Effector memory CD4-positive, alpha-beta T cell (primary cell): ENCODE measurements around the gene CD247.
"Not testable (repeated sequence)": the region's sequence is repeated elsewhere in the genome, so short reads cannot be mapped to it uniquely, and the experiment has no call there.

ENCODE experiments used
- DNase-seq, 3 donors: peaks; one replicate each; pipeline ENCODE4 v3.0.0-alpha.2; 2020
- H3K27ac ChIP-seq: 2 replicates; pipeline ENCODE4 v1.7.0; 2013; ENCODE audit warnings: mild to moderate bottlenecking, low read length, moderate library complexity; ENCODE audit not compliant: insufficient read depth, poor library complexity, severe bottlenecking
- H3K27me3 ChIP-seq: replicated peaks from 2 replicates; pipeline ENCODE4 v1.7.0; 2013; ENCODE audit warnings: mild to moderate bottlenecking, low read length; ENCODE audit not compliant: insufficient read depth, control insufficient read depth, poor library complexity, severe bottlenecking
- H3K36me3 ChIP-seq: 2 replicates; pipeline ENCODE4 v1.7.0; 2013; ENCODE audit warnings: mild to moderate bottlenecking, low read length, moderate library complexity; ENCODE audit not compliant: control insufficient read depth, insufficient read depth
- H3K4me1 ChIP-seq: 2 replicates; pipeline ENCODE4 v1.7.0; 2013; ENCODE audit warnings: low read length, mild to moderate bottlenecking; ENCODE audit not compliant: control insufficient read depth, insufficient read depth, poor library complexity, severe bottlenecking
- H3K4me3 ChIP-seq: 2 replicates; pipeline ENCODE4 v1.7.0; 2013; ENCODE audit warnings: low read length, low read depth, mild to moderate bottlenecking; ENCODE audit not compliant: insufficient read depth, poor library complexity, severe bottlenecking
- H3K9me3 ChIP-seq: 2 replicates; pipeline ENCODE4 v1.7.0; 2013; ENCODE audit warnings: mild to moderate bottlenecking, low read length, moderate library complexity; ENCODE audit not compliant: control insufficient read depth
- total RNA-seq, 3 donors: gene quantifications; one replicate each; lab custom pipeline; 2026; lab: John Stamatoyannopoulos, UW

Gene CD247
- 235 to 313 (median 266) reads per million in 3 donors for total RNA-seq

- Histone ChIP-seq H3K27me3 (no peaks in the 10 kb centered on the region), H3K36me3 (no peaks in the 10 kb centered on the region), H3K4me3 (peak within 1 kb of the TSS; percentile 94), H3K27ac (peak within 1 kb of the TSS; percentile 96), H3K4me1 (peaks cover 23% of the 10 kb centered on the region), H3K9me3 (no peaks in the 10 kb centered on the region)
- peak; percentile 66 to 72 (median 67) for DNase-seq
These were observed at the start of gene CD247 for GRCh38 chr1:167518331-167518700. Gene CD247, minus strand, starts transcription at chr1:167518529. Its CDS starts 64 bp downstream, at chr1:167518465.

GRCh38 chr1:167567663-167568062 is 49.3 kb upstream of the CD247 start:
- H3K36me3 ChIP-seq: no peaks in the 10 kb centered on the region
- no peaks in the 10 kb centered on the region for H3K27me3 ChIP-seq
- H3K4me1 ChIP-seq: no peaks in the 10 kb centered on the region
- DNase-seq: no peak
- H3K4me3 ChIP-seq: no peak overlapping the region
- no peaks in the 10 kb centered on the region for H3K9me3 ChIP-seq
- H3K27ac ChIP-seq: no peak overlapping the region

GRCh38 chr1:167566766-167567165 is 48.4 kb upstream of the CD247 start:
- H3K4me3 ChIP-seq: no peak overlapping the region
- H3K4me1 ChIP-seq: no peaks in the 10 kb centered on the region
- H3K9me3 ChIP-seq: no peaks in the 10 kb centered on the region
- no peak for DNase-seq
- no peaks in the 10 kb centered on the region for H3K27me3 ChIP-seq
- no peak overlapping the region for H3K27ac ChIP-seq
- no peaks in the 10 kb centered on the region for H3K36me3 ChIP-seq

GRCh38 chr1:167565922-167566321 is 47.6 kb upstream of the CD247 start:
- DNase-seq: no peak
- H3K4me3 ChIP-seq: no peak overlapping the region
- no peaks in the 10 kb centered on the region for H3K9me3 ChIP-seq
- H3K36me3 ChIP-seq: no peaks in the 10 kb centered on the region
- H3K27ac ChIP-seq: no peak overlapping the region
- H3K27me3 ChIP-seq: no peaks in the 10 kb centered on the region
- no peaks in the 10 kb centered on the region for H3K4me1 ChIP-seq

GRCh38 chr1:167564612-167565270 is 46.4 kb upstream of the CD247 start:
- Histone ChIP-seq H3K36me3 (no peaks in the 10 kb centered on the region), H3K27ac (no peak overlapping the region), H3K27me3 (no peaks in the 10 kb centered on the region), H3K4me1 (no peaks in the 10 kb centered on the region), H3K4me3 (no peak overlapping the region), H3K9me3 (no peaks in the 10 kb centered on the region)
- no peak for DNase-seq

- no peak overlapping the region for H3K27ac ChIP-seq
- H3K4me1 ChIP-seq: no peaks in the 10 kb centered on the region
- no peak overlapping the region for H3K4me3 ChIP-seq
- no peaks in the 10 kb centered on the region for H3K36me3 ChIP-seq
- H3K27me3 ChIP-seq: no peaks in the 10 kb centered on the region
- no peak for DNase-seq
- no peaks in the 10 kb centered on the region for H3K9me3 ChIP-seq
These were observed 45.4 kb upstream of the CD247 start for GRCh38 chr1:167563579-167564246.

- Histone ChIP-seq H3K27me3 (no peaks in the 10 kb centered on the region), H3K4me1 (no peaks in the 10 kb centered on the region), H3K27ac (no peak overlapping the region), H3K36me3 (no peaks in the 10 kb centered on the region), H3K9me3 (no peaks in the 10 kb centered on the region), H3K4me3 (no peak overlapping the region)
- DNase-seq: no peak
These were observed 44.4 kb upstream of the CD247 start for GRCh38 chr1:167562702-167563101.

GRCh38 chr1:167561753-167562152 is 43.4 kb upstream of the CD247 start:
- Histone ChIP-seq H3K4me1 (no peaks in the 10 kb centered on the region), H3K4me3 (no peak overlapping the region), H3K27ac (no peak overlapping the region), H3K27me3 (no peaks in the 10 kb centered on the region), H3K9me3 (no peaks in the 10 kb centered on the region), H3K36me3 (no peaks in the 10 kb centered on the region)
- no peak for DNase-seq

- H3K9me3 ChIP-seq: no peaks in the 10 kb centered on the region
These were observed 37.8 kb upstream of the CD247 start for GRCh38 chr1:167555971-167556714.

GRCh38 chr1:167555072-167555471 is 36.7 kb upstream of the CD247 start:
- not testable (repeated sequence) for H3K4me3 ChIP-seq, H3K27ac ChIP-seq, H3K9me3 ChIP-seq, H3K27me3 ChIP-seq, H3K36me3 ChIP-seq, DNase-seq
- peaks cover 10% of the 10 kb centered on the region for H3K4me1 ChIP-seq

More at GRCh38 chr1:167555971-167556714, 37.8 kb upstream of the CD247 start:
- Histone ChIP-seq H3K27ac (no peak overlapping the region), H3K36me3 (no peaks in the 10 kb centered on the region), H3K4me1 (peaks cover 10% of the 10 kb centered on the region), H3K4me3 (no peak overlapping the region), H3K27me3 (no peaks in the 10 kb centered on the region)
- peak; percentile 41 to 64 (median 55) for DNase-seq
